Measurements from ENCODE around the gene CNTNAP2.

The CNTNAP2 gene

DNA sequence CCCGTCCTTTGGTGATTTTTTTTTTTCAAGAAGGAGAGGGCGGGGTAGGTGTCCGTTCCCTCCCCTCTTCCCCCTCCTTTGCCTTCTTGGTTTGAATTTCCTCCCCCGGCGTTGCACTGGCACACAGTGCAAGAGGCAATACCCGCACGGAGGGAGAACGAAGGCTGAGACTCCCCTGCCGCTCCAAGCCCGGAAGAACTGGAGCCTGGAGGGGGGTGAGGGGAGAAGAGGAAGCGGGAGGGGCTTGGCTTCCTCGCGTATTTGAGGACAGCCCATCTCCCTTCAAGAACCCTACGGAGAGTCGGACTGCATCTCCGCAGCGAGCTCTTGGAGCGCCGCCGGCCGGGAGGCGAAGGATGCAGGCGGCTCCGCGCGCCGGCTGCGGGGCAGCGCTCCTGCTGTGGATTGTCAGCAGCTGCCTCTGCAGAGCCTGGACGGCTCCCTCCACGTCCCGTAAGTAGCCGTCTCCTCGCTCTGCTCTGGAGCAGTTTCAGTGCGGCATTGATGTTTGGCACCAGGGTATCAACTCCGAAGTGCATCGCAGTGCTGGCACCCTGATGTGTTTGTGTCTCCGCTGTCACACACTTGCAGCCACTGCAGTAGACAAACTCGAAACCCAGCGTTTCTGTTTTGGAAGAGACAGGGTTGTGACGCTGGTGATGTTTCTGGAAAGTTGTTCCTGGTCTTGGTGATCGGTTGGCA, at the start of gene CNTNAP2:
Gene CNTNAP2 (plus strand): TSS at position 281 of the 702 bp plus-strand sequence. CDS start 76 bp downstream, at position 357.
- peak; percentile 52 for DNase-seq

DNA sequence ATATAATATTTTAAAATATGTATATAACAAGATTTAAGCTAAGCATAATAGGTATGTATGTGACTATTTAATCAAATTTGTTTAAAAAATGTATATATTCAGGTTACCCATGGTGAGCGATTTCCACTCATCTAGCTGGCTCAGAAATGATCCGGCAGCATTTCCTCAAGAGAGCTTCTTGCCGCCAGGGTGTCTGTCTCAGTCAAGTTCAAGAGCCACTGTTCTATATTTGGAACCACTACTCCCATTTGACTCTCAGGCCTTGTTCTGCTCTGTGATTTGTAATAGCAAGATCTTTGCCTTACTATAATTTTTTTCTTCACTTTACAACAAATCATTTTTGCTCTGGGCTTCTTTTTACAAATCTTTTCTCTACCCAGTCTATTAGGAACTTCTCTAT, 48.7 kb upstream of the CNTNAP2 start:
- DNase-seq = no peak

DNA sequence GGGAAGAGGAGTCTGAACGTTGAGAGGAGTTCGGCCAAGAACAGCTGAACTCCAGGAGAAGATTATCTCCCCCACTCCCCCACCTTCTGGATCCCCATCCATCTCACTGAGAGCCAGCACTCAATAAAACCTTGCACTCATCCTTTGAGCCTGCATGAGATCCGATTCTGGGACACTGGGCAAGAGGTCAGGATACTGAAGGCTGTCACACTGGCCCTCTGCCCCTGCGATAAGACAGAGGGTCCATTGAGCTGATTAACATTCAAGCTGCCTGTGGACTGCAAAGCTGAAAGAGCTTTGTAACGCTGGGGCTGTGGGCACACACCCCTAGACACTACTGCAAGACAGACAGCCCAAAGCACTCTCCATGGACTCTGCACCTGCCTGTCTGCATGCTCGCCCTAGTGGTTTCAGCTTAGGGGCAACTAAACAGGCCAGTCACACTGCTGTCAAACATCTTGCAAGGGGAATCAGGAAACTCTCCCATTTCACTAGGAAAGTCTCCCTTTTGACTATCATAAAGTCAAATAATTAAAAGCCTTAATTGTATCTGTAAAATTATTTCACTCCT, 42.3 kb upstream of the CNTNAP2 start:
- no peak for DNase-seq

DNA sequence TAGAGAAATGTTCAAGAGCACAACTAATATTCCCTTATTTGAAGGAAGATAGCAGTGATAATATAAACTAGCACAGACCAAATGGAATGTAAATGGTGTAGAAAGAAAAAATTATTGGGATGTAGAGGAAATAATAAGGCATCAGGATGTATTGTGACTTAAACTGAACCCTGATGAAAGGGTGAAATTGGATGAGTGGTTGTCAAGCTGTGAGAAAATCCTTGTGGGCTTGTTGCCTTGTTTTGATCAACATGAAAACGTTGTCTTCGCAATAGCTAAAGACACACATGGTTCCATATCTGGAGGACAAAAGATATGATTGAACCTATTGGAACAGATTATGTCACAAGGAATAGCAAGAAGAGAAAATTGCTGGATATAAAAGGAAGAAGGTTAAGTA, 40.3 kb upstream of the CNTNAP2 start:
- no peak for DNase-seq

DNA sequence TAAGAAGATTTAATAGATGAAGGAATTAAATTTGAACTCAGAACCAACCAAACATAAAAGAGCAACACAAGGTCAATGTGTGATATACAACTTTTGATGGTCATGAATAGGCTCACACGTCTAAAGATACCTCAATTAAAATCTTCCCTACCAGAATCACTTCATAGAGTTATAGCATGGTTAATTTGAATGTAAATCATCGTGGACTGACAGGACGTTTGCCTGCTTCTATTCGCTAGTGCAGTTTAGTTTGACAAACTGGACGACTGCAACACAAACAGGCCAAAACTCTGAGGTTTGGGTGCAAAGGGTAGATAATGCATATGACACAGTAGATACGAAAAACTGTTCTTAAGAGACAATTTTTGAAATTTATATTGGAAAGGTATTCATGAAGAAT, 32.5 kb upstream of the CNTNAP2 start:
- DNase-seq = no peak

DNA sequence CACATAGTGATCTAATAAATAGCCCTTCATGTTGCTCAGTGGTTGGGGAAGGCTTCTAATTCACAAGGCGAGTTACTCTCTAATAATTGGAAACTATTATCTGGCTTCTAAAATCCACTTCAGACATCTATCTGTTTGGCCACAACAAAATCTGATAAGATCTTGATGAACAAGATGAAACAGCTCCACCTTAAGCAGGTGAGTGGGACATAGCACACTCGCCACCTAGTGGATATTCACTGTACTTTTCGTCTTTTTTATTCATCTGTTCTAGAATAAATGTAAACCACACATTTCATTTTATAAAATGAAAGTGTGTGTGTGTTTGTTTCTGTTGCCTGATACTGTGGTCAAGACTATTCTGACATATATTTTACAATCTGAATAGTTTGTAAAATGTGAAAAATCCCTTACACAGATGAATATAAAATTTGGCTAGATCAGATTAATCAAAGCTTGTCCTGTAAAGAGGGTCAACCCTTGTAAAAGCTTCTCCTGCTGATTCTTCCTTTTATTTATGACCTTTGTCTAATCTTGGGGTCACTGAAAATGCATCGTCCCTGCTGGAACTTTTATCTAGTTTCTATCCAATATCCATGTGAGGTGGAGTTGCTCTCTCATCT, 26.5 kb upstream of the CNTNAP2 start:
- DNase-seq = no peak

DNA sequence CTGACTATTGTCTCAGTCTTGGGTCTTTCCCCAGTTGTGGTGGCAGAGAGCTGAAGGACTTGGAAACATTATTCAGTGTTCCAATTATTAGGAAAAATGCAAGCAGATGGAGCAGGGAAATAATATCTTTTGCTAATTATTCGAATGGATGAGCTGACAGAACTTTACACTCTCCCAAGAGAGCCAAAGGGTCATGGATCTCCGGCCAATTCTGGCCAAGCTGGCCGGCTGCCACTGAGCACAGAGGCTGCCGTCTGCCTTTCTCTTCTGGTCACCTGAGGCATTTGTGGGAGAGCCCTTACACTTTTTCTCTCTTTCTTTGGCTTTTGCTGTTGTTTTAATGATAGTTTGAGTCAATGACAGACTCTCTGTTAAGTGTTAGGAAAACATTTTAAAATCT, 22.2 kb upstream of the CNTNAP2 start:
- no peak for DNase-seq

DNA sequence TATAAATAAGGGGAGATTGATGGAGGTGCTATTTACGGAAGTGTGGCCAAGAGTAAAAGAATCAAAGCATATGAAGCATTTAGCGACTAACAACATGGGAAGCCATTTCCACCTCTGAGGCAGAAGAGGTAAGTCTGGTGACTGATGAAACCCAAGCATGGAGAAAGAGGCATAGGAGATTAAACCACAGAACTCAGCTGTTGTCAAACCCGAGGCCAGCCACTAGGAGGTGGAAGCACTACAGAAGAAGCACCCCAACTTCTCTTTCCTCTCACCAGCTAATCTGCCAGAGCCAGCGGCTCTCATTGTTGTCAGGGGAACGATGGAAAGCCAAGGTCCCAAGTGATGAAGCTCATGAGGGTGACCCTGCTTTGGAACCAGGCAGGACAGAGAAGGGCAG, 19.6 kb upstream of the CNTNAP2 start:
- DNase-seq = no peak

DNA sequence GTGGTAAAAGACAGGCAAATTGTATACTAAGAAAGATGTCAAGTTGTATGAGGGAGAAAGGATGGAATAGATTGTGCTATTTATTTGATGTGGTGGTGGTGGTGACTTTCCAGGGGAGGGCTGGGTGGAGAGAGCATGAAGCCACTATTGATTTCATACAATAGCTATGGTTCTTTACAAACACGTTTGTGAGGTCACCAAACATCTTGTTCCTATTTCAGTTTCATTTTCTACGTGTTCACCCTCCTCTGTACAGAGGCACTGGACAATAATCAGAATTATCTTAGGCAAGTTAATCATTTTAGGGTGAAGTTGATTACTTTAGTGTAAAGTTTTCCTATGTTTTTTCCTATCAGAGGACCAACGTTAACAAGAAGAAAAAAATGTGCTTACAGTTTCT, 10.3 kb upstream of the CNTNAP2 start:
- no peak for DNase-seq

DNA sequence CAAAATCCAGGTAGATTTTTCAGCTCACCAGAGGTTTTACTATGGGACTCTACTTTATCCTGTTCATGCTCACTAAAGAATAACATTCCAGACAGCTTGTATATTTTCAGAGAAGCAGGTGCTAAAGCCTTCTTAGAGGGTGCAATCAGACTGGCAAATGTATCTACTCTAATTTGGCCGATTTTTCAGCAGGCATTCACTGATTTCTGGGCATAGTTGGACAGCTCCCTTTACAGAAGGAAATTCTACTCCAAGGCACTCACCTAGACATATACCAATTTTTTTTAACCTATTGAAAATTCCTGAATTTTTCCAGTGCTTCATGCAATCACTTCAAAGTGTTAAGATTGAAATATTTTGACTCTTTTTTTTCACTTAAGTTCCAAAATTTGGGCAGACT, 3.8 kb upstream of the CNTNAP2 start:
- no peak for DNase-seq

DNA sequence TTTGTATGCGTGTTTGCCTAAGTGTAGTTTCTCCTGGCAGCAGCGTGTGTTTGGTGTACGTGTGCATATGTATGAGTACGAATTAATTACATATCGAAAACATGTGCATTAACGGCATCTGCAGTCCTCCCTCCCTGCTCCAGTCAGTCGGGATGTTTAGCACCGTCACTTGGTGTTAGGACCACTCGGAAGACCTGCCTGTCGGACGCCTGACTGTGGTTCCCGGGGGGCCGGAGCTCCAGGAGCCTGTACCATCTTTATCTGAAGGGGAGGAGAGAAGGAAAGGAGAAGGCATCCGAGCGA, 1.1 kb upstream of the CNTNAP2 start:
- no peak for DNase-seq

DNA sequence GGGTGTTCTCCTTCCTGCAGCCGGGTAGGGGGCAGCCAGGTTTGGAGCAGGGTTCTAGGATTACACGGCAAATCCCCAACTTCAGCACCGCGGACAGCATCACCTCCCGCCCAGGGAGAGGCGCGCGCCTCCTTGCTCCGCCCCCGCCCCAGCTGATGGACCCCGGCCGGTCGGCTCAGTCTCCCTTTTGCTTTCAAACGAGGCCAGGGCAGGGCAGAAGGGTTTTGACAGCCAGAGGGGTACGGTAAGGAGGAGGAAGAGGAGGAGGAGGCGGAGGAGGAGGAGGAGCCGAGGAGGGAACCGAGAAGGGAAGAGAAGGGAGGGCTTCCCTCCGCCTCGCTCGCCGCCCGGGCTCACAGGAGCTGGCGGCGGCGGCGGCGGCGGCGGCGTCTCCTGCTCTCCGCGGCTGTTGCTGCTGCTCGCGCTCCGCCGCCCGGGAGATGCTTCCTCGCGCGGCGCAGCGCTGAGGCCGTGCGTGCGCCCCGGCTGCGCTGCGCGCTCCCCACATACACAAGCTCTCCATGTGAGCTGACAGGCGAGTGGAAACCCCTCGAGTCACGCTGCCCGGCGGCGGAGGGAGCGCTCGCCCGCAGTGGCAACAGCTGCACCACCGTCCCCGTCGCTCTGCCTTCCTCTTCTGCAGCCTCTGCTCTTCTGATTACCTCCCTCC, 615 bp upstream of the CNTNAP2 start:
- peak; percentile 70 for DNase-seq

DNA sequence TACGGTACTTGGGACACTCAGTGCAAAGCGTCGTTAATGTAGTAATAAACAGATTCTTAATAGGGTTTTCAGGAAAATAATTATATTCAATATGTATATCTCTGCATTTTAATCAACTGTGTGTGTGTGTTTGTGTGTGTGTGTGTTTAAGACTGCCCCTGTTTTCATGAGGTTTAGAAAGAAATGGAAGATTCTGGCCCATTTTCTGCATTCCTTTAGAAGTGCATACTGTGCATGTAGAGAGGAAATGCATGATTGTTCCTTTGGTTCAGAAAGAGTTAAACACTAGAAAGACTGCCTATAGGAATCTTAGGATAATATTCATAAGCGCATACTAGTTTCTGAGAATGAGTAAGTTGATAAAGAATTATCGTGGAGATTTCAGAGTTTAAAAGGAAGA, 975 bp downstream of the CNTNAP2 start:
- DNase-seq = no peak

DNA sequence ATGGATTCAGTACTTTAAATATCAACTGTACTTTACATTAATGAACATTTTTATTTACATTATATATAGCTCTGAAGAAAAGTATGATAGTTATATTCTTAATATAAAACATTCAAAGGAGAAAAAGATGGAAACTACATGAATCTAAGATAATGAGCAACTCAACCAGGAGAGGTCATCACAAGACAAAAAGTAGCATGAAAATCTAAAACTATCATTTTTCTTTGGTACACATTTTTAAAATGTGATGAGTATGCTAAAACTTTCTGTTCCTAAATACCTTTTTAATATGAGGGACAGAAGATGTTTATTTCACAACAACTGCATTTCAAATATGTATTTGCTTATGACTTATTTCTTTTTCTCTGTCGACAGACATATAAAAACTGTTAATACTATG, 2.4 kb downstream of the CNTNAP2 start:
- DNase-seq = no peak

DNA sequence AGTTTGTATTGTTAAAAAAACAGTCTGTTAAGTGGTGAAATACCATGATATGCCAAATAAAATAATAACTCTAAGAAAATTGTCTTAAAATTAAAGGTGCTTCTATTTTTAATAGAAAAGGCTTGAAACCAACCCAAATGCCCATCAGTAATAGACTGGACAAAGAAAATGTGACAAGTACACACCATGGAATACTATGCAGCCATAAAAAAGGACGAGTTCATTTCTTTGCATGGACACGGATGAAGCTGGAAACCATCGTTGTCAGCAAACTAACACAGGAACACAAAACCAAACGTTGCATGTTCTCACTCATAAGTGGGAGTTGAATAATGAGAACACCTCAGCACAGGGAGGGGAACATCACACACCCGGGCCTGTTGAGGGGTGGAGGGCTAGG, 7.1 kb downstream of the CNTNAP2 start:
- DNase-seq = no peak

DNA sequence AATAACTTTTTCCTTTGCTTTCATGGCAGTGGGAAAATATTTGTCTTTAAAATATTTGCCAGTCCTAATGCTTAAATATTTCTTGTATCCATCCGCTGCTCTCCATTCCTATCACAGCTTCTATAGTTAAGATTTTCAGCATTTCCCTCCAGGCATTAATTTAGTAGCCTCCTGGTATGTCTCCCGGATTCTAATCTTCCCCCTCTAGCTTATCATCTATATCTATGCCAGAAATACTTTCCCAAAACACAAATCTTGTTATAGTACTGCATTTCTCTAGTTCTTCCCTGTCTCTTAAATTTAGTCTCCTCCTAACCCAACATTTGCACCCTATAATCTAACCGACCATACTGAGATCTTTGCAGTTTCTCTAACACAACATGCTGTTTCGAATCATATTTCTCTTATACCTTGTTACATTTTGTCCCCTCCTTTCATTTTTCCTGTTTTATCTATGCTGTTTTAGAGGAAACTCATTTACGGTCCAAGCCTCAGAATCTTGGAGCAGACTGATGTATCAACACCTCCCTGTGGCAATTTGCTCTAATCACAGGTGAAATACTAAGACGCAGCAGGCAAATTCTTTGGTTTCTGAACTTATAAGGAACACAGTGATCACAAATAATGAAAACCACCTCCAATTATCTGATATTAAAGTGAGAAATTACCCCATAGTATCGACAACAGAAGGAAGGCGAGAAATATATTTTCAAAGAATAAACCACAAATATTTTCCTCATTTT, 10.3 kb downstream of the CNTNAP2 start:
- no peak for DNase-seq

DNA sequence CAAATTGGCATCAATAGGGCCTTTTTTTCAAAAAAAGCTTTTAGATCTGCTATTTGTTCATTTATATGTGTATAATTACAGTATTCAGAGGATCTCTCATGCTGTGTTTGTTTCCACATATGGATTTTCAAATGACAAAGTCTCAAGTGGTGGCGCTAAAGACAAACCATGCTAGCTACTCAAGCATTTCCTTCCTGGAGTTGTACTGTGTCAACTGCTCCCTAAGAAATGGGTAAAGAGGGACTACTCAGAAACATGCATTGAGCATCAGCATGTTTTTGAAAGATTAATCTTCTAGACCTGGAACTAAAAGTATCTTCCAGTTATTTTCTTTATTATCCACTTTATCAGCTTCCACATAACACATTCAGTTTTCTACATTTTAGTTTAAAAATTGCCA, 12.7 kb downstream of the CNTNAP2 start:
- DNase-seq = no peak

DNA sequence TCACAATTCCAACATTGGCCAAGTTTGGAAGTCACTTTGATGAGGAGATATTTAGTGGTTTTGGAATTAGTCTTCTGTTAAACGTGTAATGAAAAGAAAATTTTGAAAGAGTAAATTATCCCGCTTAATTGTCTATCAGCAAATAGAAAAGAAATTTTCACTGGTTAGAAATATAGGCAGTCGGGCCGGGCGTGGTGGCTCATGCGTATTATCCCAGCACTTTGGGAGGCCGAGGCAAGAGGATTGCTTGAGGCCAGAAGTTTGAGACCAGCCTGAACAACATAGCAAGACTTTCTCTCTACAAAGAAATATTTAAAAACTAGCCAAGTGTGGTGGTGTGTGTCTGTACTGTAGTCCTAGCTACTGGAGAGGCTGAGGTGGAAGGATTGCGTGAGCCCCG, 13.4 kb downstream of the CNTNAP2 start:
- no peak for DNase-seq

DNA sequence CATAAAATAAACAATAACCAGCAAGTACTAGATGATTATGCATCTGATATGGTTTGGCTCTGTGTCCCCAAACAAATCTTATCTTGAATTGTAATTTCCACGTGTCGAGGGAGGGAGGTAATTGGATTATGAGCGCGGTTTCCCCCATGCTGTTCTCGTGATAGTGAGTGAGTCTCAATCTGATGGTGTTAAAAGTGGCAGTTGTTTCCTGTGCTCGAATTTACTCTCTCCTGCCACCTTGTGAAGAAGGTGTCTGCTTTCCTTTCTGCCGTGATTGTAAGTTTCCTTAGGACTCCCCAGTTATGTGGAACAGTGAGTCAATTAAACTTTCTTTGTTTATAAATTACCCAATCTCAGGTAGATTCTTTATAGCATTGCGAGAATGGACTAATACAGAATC, 15.1 kb downstream of the CNTNAP2 start:
- no peak for DNase-seq

DNA sequence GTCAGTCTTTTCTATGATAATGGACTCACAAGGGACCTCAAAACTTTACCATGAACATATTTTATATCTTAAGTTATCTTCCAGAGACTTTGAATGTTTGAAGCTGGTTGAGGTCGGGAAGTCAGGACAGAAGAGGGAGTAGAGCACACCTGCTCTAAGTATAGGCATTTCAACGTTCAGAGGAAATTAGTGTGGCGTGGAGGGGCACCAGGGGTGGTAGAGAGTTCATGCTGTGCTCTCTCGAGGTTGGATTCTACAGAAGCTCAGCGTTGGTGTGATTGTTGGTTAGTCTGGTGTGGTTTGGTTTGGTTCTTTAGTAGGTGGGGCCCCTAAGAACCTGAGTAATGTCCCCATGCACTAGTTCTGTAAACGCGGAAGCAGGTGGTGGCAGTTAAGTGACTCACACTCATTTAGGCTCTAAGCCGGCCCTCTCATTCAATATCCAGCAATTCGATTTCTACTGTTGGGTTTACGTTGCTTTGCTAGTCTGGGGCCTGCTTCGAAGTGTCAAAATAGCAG, 19.8 kb downstream of the CNTNAP2 start:
- no peak for DNase-seq

DNA sequence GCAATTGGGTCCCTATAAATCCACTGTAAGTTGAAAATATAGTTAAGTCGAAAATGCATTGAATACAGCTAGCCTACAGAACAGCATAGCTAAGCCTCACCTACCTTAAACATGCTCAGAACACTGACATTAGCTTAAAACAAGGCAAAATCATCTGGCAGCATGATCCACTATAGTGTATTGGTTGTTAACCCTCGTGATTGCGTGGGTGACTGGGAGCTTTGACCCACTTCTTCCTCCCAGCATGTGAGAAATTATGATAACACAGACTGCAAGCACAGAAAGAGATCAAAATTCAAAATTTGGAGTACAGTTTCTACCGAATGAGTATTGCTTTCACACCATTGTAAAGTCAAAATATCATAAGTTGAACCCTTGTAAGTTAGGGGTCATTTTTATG, 22.3 kb downstream of the CNTNAP2 start:
- no peak for DNase-seq

DNA sequence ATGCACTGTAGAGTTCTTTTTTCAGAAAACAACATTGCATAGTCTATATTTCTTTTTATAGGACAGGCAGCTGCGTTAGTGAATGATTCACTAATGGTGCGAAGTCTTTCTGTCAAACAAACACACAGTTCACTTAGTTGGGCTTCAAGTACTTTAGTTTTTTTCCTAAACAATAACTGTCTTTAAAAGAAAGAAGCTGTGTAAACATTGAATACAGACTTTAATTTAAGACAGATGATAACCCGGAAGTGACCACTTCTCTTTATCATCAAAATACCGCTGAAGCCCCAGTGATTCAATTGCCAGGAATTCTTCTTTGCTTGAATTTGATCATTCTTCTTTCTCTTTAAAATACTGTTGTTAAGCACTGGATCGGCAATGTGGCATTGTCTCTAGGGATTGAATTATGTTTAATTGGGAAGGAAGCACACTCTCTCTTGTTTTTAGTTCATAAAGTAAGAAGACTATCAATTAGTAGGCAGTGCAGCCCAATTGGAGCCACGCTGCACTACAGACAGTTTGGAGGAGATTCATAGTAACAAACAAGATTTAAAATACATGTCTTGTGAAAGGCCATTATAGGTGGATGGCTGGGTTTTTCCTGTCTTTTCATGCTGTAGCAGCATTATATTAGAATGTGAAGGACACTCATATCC, 30.4 kb downstream of the CNTNAP2 start:
- DNase-seq = no peak

DNA sequence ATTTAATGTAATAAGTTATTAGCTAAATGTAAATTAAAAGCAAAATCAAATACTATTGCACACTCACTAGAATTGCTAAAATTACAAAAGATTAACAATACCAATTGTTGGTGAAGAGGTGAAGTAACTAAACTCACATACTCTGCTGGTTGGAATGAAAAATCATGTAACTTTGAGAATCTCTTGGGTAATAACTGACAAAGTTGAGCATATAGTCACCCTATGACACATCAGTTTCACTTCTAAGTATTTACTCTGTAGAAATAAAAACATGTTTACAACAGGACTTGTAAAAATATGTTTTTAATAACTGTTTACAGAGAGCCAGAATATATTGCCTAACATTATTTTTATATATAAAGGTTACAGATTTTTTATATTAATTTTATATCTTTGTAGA, 33.6 kb downstream of the CNTNAP2 start:
- no peak for DNase-seq
